ENCODE measurements around the gene NCOA5.

Gene NCOA5

DNA sequence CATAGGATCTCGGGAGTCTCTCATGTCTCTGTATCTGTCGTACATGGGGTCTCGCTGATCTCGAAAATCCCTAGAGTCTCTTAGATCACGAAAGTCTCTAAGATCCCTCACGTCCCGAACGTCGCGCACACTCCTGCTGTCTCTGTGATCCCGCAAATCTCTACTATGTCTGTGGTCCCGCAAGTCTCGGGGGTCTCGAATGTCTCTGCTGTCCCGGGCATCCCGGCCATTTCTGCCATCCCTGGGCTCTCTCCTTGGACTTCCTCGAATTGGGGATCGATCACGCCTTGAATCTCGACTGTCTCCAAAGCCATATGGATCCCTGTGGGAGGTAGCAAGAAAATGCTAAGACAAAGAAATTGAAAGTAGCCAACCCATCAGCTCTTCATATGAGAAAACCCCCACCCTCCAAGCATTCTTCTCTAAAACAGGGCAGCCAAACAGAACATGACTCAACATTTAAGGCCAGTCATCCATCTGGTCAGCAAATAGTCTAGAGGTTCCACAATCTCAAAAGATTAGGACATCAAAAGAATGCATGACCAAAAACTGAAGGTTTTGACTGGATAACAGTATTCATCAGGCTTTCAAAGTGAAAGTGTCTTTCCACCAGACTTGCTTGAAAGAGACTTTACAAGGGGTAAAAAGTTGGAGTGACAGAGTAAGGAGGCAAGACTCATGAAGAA is 19.4 kb downstream of the NCOA5 start:
- peaks cover 68% of the 10 kb centered on the region for H3K36me3 ChIP-seq (ENCODE audit: insufficient read depth, insufficient read length, low read length)
- TF ChIP-seq YY1 (IDR thresholded peaks at IDR 0.05; ENCODE audit: insufficient read depth, insufficient read length) (no peak), ZNF274 (IDR thresholded peaks at IDR 0.05; ENCODE audit: low read depth, low read length) (no peak), SUZ12 (IDR thresholded peaks at IDR 0.05; ENCODE audit: extremely low read depth, insufficient read depth, insufficient read length) (no peak)

DNA sequence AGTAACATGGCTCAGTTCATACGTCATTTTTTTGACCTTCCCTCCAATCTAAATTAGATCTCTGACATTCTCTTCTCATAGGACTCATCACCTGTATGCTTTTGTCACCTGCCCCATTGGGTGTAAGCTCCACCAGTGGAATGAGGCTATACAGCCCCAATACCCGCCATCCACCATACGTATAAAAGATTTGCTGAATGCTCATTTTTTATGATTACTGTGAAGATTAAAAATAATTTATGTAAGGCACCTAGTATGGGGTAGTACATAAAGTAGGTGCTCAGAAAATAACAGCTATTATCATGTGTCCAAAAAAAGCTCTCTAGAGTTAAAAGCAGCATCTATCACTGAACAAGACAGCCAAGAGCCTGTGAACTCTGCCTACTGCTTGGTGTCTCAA is 24.1 kb downstream of the NCOA5 start:
- TF ChIP-seq ZNF274 (IDR thresholded peaks at IDR 0.05; ENCODE audit: low read depth, low read length) (no peak), YY1 (IDR thresholded peaks at IDR 0.05; ENCODE audit: insufficient read depth, insufficient read length) (no peak), SUZ12 (IDR thresholded peaks at IDR 0.05; ENCODE audit: extremely low read depth, insufficient read depth, insufficient read length) (no peak)

More for the DNA sequence above, 19.4 kb downstream of the NCOA5 start:
- H3K4me3 ChIP-seq (ENCODE audit: insufficient read length, low read depth) = no peak overlapping the region
- no peak overlapping the region for H3K9ac ChIP-seq (ENCODE audit: insufficient read length, low read depth)
- H3K9me3 ChIP-seq (ENCODE audit: insufficient read depth, low read length) = no peaks in the 10 kb centered on the region
- peaks cover 3% of the 10 kb centered on the region for H3K4me1 ChIP-seq (ENCODE audit: insufficient read depth, insufficient read length)
- no peak for DNase-seq (ENCODE audit: low read depth, low spot score)
- no peaks in the 10 kb centered on the region for H3K27me3 ChIP-seq (ENCODE audit: insufficient read depth, insufficient read length)

DNA sequence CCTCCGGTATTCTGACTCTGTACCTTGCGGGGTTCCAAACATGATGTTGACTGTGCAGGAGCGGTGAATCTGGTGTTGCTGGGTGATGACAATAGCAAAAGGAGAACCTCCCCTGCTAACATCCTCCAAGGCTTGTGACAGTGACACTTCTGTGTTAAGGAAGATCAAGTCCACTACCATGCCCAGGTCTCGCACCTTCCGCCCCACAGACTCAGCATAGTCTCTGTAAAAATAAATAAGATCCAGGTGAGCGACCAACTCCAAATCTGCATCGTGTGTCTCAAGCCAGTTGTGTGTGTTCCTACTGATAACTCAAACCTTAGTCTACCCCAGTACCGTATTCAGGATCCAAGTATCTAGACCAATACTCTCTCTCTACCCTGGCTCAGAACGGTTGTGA is 24.8 kb downstream of the NCOA5 start:
- no peaks in the 10 kb centered on the region for H3K9me3 ChIP-seq (ENCODE audit: insufficient read depth, low read length)
- TF ChIP-seq YY1 (IDR thresholded peaks at IDR 0.05; ENCODE audit: insufficient read depth, insufficient read length) (no peak), ZNF274 (IDR thresholded peaks at IDR 0.05; ENCODE audit: low read depth, low read length) (no peak), SUZ12 (IDR thresholded peaks at IDR 0.05; ENCODE audit: extremely low read depth, insufficient read depth, insufficient read length) (no peak)
- no peak overlapping the region for H3K4me3 ChIP-seq (ENCODE audit: insufficient read length, low read depth)
- no peaks in the 10 kb centered on the region for H3K4me1 ChIP-seq (ENCODE audit: insufficient read depth, insufficient read length)
- H3K9ac ChIP-seq (ENCODE audit: insufficient read length, low read depth) = no peak overlapping the region
- H3K27me3 ChIP-seq (ENCODE audit: insufficient read depth, insufficient read length) = no peaks in the 10 kb centered on the region
- no peak for DNase-seq (ENCODE audit: low read depth, low spot score)
- peaks cover 100% of the 10 kb centered on the region for H3K36me3 ChIP-seq (ENCODE audit: insufficient read depth, insufficient read length, low read length)

More for the DNA sequence above, 24.1 kb downstream of the NCOA5 start:
- H3K36me3 ChIP-seq (ENCODE audit: insufficient read depth, insufficient read length, low read length) = peaks cover 98% of the 10 kb centered on the region
- no peak overlapping the region for H3K4me3 ChIP-seq (ENCODE audit: insufficient read length, low read depth)
- H3K9ac ChIP-seq (ENCODE audit: insufficient read length, low read depth) = no peak overlapping the region
- H3K9me3 ChIP-seq (ENCODE audit: insufficient read depth, low read length) = no peaks in the 10 kb centered on the region
- H3K4me1 ChIP-seq (ENCODE audit: insufficient read depth, insufficient read length) = peaks cover 3% of the 10 kb centered on the region
- DNase-seq (ENCODE audit: low read depth, low spot score) = no peak
- H3K27me3 ChIP-seq (ENCODE audit: insufficient read depth, insufficient read length) = no peaks in the 10 kb centered on the region

DNA sequence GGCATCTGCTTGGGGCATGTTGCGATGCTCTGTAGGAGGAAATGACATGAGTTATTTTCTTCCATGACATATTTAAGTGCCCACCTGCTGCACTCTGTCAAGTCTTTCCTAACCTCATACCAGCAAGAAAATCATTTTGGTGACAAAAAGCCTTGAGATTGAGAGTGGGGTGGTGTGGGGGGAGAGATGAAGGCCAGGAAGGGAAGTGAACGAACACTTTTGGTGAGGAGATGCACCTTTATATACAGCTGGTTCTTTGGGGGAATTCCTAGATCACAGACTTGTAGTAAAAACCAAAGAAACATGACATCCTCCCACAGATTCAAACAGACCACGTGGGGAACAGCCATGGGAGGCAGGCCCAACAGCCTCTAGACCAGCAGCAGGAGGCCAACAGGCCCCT is 26.1 kb downstream of the NCOA5 start:
- H3K36me3 ChIP-seq (ENCODE audit: insufficient read depth, insufficient read length, low read length) = peaks cover 87% of the 10 kb centered on the region
- no peak overlapping the region for H3K4me3 ChIP-seq (ENCODE audit: insufficient read length, low read depth)
- H3K4me1 ChIP-seq (ENCODE audit: insufficient read depth, insufficient read length) = peaks cover 8% of the 10 kb centered on the region
- no peak overlapping the region for H3K9ac ChIP-seq (ENCODE audit: insufficient read length, low read depth)
- peaks cover 8% of the 10 kb centered on the region for H3K27me3 ChIP-seq (ENCODE audit: insufficient read depth, insufficient read length)
- no peak for DNase-seq (ENCODE audit: low read depth, low spot score)
- TF ChIP-seq YY1 (IDR thresholded peaks at IDR 0.05; ENCODE audit: insufficient read depth, insufficient read length) = no peak
- TF ChIP-seq ZNF274 (IDR thresholded peaks at IDR 0.05; ENCODE audit: low read depth, low read length) = no peak
- no peak for TF ChIP-seq SUZ12 (IDR thresholded peaks at IDR 0.05; ENCODE audit: extremely low read depth, insufficient read depth, insufficient read length)
- H3K9me3 ChIP-seq (ENCODE audit: insufficient read depth, low read length) = no peaks in the 10 kb centered on the region

DNA sequence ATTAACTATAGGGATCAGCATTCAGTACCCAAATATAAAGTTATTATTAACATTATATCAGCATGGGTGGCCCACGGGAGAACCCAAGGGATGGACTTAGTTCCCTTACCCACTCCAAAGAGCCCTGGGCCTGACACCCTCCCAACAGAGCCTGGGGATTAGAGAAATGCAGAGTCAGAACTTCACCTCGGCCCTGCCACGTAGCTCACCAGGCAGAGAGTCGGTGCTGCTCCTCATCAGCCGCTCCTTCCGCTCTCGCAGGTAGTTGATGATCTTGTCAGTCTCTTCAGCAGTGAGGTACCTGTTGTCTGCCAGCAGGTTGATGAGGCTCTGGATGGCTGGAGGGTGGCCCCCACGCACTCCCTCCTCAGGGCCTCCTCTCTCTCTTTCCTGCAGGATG is 26.6 kb downstream of the NCOA5 start:
- Histone ChIP-seq H3K36me3 (ENCODE audit: insufficient read depth, insufficient read length, low read length) (peaks cover 82% of the 10 kb centered on the region), H3K4me1 (ENCODE audit: insufficient read depth, insufficient read length) (peaks cover 8% of the 10 kb centered on the region)

DNA sequence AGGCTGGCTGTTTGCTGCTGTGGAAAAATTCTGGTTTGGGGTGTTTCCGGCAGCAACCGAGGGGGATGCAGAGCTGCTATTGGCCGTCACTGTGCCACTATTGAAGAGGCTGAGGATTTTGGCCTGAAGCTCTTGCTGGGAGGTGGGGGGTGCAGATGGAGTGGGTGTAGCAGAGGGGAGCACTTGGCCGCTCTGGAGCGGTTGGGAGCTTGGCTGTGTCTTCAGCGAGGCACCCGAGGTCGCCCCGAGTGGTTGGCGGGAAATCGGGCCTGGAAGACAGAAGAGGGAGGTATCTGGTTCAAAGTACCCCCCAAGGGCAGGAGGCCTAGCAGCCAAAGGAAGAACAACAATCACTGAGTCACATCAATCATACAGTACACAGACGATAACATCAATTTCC is 27.1 kb downstream of the NCOA5 start:
- Histone ChIP-seq H3K9ac (ENCODE audit: insufficient read length, low read depth) (no peak overlapping the region), H3K27me3 (ENCODE audit: insufficient read depth, insufficient read length) (peaks cover 17% of the 10 kb centered on the region), H3K36me3 (ENCODE audit: insufficient read depth, insufficient read length, low read length) (peaks cover 77% of the 10 kb centered on the region), H3K4me3 (ENCODE audit: insufficient read length, low read depth) (no peak overlapping the region), H3K4me1 (ENCODE audit: insufficient read depth, insufficient read length) (peaks cover 8% of the 10 kb centered on the region), H3K9me3 (ENCODE audit: insufficient read depth, low read length) (no peaks in the 10 kb centered on the region)
- no peak for DNase-seq (ENCODE audit: low read depth, low spot score)
- TF ChIP-seq YY1 (IDR thresholded peaks at IDR 0.05; ENCODE audit: insufficient read depth, insufficient read length) (no peak), ZNF274 (IDR thresholded peaks at IDR 0.05; ENCODE audit: low read depth, low read length) (no peak), SUZ12 (IDR thresholded peaks at IDR 0.05; ENCODE audit: extremely low read depth, insufficient read depth, insufficient read length) (no peak)

More for the DNA sequence above, 26.6 kb downstream of the NCOA5 start:
- DNase-seq (ENCODE audit: low read depth, low spot score) = no peak
- H3K9me3 ChIP-seq (ENCODE audit: insufficient read depth, low read length) = no peaks in the 10 kb centered on the region
- H3K27me3 ChIP-seq (ENCODE audit: insufficient read depth, insufficient read length) = peaks cover 12% of the 10 kb centered on the region
- no peak for TF ChIP-seq ZNF274 (IDR thresholded peaks at IDR 0.05; ENCODE audit: low read depth, low read length)
- no peak overlapping the region for H3K4me3 ChIP-seq (ENCODE audit: insufficient read length, low read depth)
- no peak overlapping the region for H3K9ac ChIP-seq (ENCODE audit: insufficient read length, low read depth)

DNA sequence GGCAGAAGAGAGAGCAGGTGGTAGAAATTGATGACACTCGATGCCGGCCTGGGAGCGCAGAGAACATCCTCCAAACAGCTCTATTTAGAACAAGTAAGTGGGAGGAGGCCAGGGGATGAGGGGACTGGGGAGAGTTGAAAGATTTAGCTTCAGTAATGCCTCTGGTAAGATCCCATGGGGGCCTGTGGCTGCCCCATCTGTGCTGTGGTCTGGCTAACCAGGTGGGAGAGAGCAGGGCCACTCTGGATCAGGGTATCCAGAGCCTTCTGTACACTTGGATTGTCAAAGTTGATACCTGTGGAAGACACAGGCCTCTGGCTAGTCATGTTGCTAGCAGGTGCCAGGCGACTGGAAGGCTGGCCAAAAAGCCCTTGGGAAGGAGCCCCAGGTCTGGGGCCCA is 27.6 kb downstream of the NCOA5 start:
- no peak for DNase-seq (ENCODE audit: low read depth, low spot score)
- H3K9ac ChIP-seq (ENCODE audit: insufficient read length, low read depth) = no peak overlapping the region
- H3K4me1 ChIP-seq (ENCODE audit: insufficient read depth, insufficient read length) = peaks cover 8% of the 10 kb centered on the region
- TF ChIP-seq YY1 (IDR thresholded peaks at IDR 0.05; ENCODE audit: insufficient read depth, insufficient read length) (no peak), SUZ12 (IDR thresholded peaks at IDR 0.05; ENCODE audit: extremely low read depth, insufficient read depth, insufficient read length) (no peak), ZNF274 (IDR thresholded peaks at IDR 0.05; ENCODE audit: low read depth, low read length) (no peak)
- peaks cover 72% of the 10 kb centered on the region for H3K36me3 ChIP-seq (ENCODE audit: insufficient read depth, insufficient read length, low read length)
- no peaks in the 10 kb centered on the region for H3K9me3 ChIP-seq (ENCODE audit: insufficient read depth, low read length)
- peaks cover 22% of the 10 kb centered on the region for H3K27me3 ChIP-seq (ENCODE audit: insufficient read depth, insufficient read length)
- H3K4me3 ChIP-seq (ENCODE audit: insufficient read length, low read depth) = no peak overlapping the region

Measured in NT2/D1 (cell line).